Activated T-helper 2 cell treated with anti-CD3 and anti-CD28 coated beads, Interferon-gamma antibody, Interleukin-2, Interleukin-4, amounts not matched to agents 10 μg/mL and 5 μg/mL and 100 μg/mL, durations not matched to agents 14 hours and 24 hours and 36 hours (primary cell): Measurements from ENCODE around the gene UBA3. TPM values are rescaled to one million over a fixed set of nuclear protein-coding genes. Genes with fewer than 3 reads are reported as not detected.

Experiments used
- DNase-seq: peaks from one replicate; pipeline ENCODE4 v3.0.0; 2021; ENCODE audit warnings: low spot score
- H3K27ac Mint-ChIP-seq: one replicate; pipeline ENCODE4 v1.8.0; 2021; ENCODE audit warnings: mixed read lengths
- H3K27me3 Mint-ChIP-seq: one replicate; pipeline ENCODE4 v1.8.0; 2021; ENCODE audit warnings: low read depth, mixed read lengths
- H3K36me3 Mint-ChIP-seq: one replicate; pipeline ENCODE4 v1.8.0; 2021; ENCODE audit warnings: low read depth, mixed read lengths
- H3K4me1 Mint-ChIP-seq: one replicate; pipeline ENCODE4 v1.8.0; 2021; ENCODE audit warnings: low read depth, mixed read lengths
- H3K4me3 Mint-ChIP-seq: one replicate; pipeline ENCODE4 v1.8.0; 2021; ENCODE audit warnings: low read depth, mild to moderate bottlenecking, moderate library complexity, mixed read lengths
- H3K9me3 Mint-ChIP-seq: one replicate; pipeline ENCODE4 v1.8.0; 2021; ENCODE audit warnings: mixed read lengths
- intact Hi-C: fragments of 100-400 bp; cut with micrococcal nuclease; formaldehyde crosslinking; loops from one replicate; pipeline ENCODE4 v1.15.1; 2023
- total RNA-seq: library from RNA; stranded (reverse); gene quantifications from 2 replicates; pipeline ENCODE4 v1.2.3, GENCODE V29; 2022

The UBA3 gene
- total RNA-seq, 1 donor from 2014 or later = 95.8 TPM

DNA sequence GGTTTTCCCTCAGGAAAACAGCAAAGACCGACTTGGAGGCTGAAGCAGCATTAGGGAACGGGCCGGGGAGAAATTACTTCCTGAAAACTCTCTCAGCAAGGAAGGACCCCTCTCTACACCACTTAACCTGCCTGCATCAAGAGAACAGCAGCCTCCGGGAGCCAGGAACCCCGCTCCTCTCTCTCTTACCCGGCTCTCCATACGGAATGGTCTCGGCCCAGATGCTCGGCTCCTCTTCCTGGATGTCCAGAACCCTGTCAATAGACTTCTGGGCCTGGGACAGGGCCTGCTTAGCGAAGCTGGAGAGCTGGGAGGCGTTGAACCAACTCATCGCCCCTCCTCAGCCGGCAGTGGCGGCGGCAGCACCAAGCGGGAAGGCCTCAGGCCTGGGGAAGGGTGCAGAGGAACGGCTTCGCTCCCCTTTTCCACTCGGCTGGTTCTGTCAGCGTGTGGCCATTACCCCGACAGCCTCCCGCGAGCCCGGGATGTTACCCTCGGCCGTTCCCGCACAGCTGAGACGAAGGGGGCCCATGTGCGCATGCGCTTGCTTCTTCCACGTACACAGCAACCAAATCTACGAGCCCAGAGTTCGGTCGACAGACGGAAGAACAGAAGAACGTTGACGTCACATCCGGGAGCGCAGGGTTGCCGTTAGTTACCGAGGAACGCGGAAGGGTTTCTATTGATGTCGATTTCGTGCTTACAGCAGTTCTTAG is 28.3 kb downstream of the UBA3 start, which contains the start of gene TMF1:
TSS of gene TMF1 (minus strand) at position 578 of the 716 bp plus-strand sequence. CDS start at position 331, 247 bp downstream.
- no peaks in the 10 kb centered on the region for H3K9me3 Mint-ChIP-seq
- peak within 1 kb of the TSS; percentile 92 for H3K27ac Mint-ChIP-seq
- H3K27me3 Mint-ChIP-seq = no peaks in the 10 kb centered on the region
- peaks cover 34% of the 10 kb centered on the region for H3K4me1 Mint-ChIP-seq
- intact Hi-C loops = loop anchor here (1.0 to 5.0 kb wide), 4 partner anchors 19 to 42 kb away; partner anchors contain the start of genes ARL6IP5 and EOGT
- DNase-seq = peak; percentile 97
- H3K36me3 Mint-ChIP-seq = peaks cover 38% of the 10 kb centered on the region
- H3K4me3 Mint-ChIP-seq = peak within 1 kb of the TSS; percentile 94

DNA sequence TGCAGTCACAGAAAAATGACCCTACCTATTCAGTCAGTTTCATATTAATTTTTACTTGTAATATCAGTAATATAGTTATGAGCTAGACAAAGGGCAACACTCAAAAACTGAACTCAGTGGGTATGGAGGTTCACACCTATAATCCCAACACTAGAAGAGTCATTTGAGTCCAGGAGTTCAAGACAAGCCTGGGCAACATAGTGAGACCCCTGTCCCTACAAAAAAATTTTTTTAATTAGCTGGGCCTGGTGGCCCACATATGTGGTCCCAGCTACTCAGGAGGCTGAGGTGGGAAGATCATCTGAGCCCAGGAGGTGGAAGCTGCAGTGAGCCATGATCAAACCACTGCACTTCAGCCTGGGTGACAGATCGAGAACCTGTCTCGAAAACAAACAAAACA is 31.2 kb downstream of the UBA3 start:
- Mint-ChIP-seq H3K9me3 (no peaks in the 10 kb centered on the region), H3K4me3 (no peak overlapping the region), H3K27ac (no peak overlapping the region), H3K4me1 (peaks cover 37% of the 10 kb centered on the region), H3K36me3 (peaks cover 38% of the 10 kb centered on the region), H3K27me3 (no peaks in the 10 kb centered on the region)
- intact Hi-C loops = no loop called here
- DNase-seq = no peak

DNA sequence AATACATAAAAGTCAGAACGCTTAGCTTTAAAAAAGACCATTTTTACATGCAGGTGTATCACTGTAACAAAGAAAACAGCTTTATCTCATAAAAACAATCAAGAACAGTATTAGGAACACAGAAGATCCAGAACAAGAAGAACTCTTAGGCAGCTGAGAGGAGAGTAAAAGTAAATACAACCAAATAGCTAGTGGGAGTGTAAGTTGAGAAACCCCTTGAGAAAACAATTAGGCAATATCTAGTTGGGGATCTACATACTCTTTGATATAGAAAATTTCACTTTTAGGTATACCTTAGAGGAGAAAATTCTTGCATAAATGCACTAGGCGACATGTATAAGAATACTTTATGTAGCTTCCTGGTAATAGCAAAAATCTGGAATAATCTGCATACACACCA is 35.6 kb downstream of the UBA3 start:
- intact Hi-C loops = no loop called here
- H3K27ac Mint-ChIP-seq = no peak overlapping the region
- peaks cover 24% of the 10 kb centered on the region for H3K4me1 Mint-ChIP-seq
- H3K9me3 Mint-ChIP-seq = no peaks in the 10 kb centered on the region
- no peaks in the 10 kb centered on the region for H3K27me3 Mint-ChIP-seq
- DNase-seq = no peak
- no peak overlapping the region for H3K4me3 Mint-ChIP-seq
- H3K36me3 Mint-ChIP-seq = peaks cover 56% of the 10 kb centered on the region

DNA sequence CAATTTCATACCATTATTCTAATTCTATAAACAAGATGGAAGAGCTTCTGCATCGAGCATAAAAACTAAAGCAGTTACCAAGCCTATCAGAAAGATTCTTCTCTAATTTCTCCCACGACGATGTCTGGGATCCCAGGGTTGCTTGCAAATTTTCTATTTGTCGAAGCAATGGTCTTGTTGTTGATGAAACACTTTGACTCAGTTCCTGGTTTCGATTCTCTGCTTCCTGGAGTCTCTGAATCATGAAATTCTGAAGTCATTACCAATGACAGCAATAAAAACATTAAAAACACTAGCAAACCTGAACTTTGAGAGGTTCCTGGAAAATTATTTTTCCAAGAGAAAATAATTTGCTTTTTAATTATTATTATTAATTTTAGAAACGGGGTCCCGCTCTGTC is 46.7 kb downstream of the UBA3 start:
- intact Hi-C loops = loop anchor here (2.0 kb wide), 3 partner anchors 17 to 61 kb away; no protein-coding TSS in a partner anchor
- peak overlapping the region; percentile 78 for H3K27ac Mint-ChIP-seq
- H3K9me3 Mint-ChIP-seq = no peaks in the 10 kb centered on the region
- no peaks in the 10 kb centered on the region for H3K27me3 Mint-ChIP-seq
- peaks cover 62% of the 10 kb centered on the region for H3K36me3 Mint-ChIP-seq
- DNase-seq = no peak
- H3K4me3 Mint-ChIP-seq = no peak overlapping the region
- H3K4me1 Mint-ChIP-seq = peaks cover 18% of the 10 kb centered on the region

DNA sequence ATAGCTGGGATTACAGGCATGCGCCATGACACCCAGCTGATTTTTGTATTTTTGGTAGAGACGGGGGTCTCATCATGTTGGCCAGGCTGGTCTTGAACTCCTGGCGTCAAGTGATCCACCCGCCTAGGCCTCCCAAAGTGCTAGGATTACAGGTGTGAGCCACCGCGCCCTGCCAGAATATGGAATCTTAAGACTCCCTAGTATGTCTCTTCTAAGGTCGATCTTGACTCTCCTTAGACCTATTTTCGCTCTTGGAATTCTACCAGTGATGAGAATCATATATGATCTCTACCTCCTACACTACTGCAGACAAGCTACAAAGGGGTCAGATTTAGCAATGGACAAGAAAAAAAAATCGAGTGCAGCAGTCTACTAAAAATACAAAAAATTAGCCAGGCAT is 47.4 kb downstream of the UBA3 start:
- no peaks in the 10 kb centered on the region for H3K27me3 Mint-ChIP-seq

DNA sequence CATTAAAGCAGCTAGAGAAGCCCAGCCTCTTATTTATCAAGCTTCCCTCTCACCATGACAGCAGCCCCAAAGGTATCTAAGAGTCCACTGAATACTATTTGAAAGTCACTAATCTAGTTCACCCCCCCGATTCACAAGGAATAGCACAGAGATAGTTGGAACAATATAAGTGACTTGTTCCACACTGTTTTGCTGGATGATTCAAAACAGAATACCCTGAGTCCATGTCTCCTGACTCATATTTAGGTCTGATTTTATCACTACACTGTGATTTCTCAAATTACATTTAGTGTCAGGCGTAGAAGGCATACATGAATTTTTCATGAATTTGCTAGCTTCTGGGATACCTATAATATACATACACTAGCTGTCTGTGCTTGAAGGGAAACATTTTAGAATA is 48.0 kb downstream of the UBA3 start:
- no peak for DNase-seq
- Mint-ChIP-seq H3K27me3 (no peaks in the 10 kb centered on the region), H3K9me3 (no peaks in the 10 kb centered on the region), H3K4me1 (peaks cover 18% of the 10 kb centered on the region), H3K4me3 (no peak overlapping the region), H3K36me3 (peaks cover 67% of the 10 kb centered on the region), H3K27ac (peak overlapping the region; percentile 72)
- intact Hi-C loops = loop anchor here (2.0 kb wide), 3 partner anchors 19 to 63 kb away; no protein-coding TSS in a partner anchor

More for the DNA sequence above, 47.4 kb downstream of the UBA3 start:
- H3K4me1 Mint-ChIP-seq = peaks cover 18% of the 10 kb centered on the region
- peak overlapping the region; percentile 26 for H3K4me3 Mint-ChIP-seq
- peak overlapping the region; percentile 78 for H3K27ac Mint-ChIP-seq
- no peaks in the 10 kb centered on the region for H3K9me3 Mint-ChIP-seq
- intact Hi-C loops = loop anchor here (2.0 kb wide), 3 partner anchors 18 to 62 kb away; no protein-coding TSS in a partner anchor
- peaks cover 64% of the 10 kb centered on the region for H3K36me3 Mint-ChIP-seq
- DNase-seq = no peak

DNA sequence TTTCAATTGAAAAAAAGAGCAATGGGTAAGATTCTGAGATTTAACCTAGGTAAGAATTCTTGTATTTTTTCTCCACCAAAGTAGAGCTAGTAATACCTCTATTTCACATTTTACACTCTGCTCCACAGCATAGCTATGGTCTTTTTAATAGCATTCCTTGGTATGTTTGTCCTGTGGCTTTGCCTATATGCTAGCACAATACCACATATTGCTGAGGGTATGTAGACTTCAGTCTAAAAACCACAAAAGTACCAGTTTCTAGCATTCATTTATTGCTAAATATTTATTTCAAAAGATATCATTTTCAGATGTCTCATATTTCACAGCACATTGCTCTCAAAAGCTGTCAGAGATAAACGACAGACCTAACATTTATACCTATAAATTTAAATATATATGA is 48.5 kb downstream of the UBA3 start:
- no peak overlapping the region for H3K4me3 Mint-ChIP-seq
- H3K9me3 Mint-ChIP-seq = no peaks in the 10 kb centered on the region
- intact Hi-C loops = loop anchor here (2.0 kb wide), 3 partner anchors 19 to 63 kb away; no protein-coding TSS in a partner anchor
- H3K4me1 Mint-ChIP-seq = peaks cover 18% of the 10 kb centered on the region
- no peak for DNase-seq
- H3K27me3 Mint-ChIP-seq = no peaks in the 10 kb centered on the region
- no peak overlapping the region for H3K27ac Mint-ChIP-seq
- peaks cover 64% of the 10 kb centered on the region for H3K36me3 Mint-ChIP-seq

DNA sequence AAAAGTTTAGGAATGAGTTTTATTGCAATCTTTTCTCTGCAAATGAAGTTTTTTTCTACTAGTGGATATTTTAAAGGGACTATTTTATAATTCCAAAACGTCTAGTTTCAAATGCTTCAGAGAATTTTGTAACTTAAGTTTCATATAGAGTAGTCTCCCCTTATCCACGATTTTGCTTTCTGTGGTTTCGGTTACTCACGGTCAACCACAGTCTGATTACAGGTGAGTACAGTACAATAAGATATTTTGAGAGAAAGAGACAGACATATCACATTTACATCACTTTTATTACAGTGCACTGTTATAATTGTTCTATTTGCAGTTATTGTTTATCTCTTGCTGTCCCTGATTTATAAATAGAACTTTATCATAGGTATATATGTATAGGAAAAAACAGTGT is 59.3 kb downstream of the UBA3 start:
- Mint-ChIP-seq H3K4me3 (no peak overlapping the region), H3K27me3 (no peaks in the 10 kb centered on the region), H3K9me3 (no peaks in the 10 kb centered on the region), H3K27ac (no peak overlapping the region), H3K36me3 (peaks cover 41% of the 10 kb centered on the region), H3K4me1 (peaks cover 13% of the 10 kb centered on the region)
- DNase-seq = no peak
- intact Hi-C loops = no loop called here

DNA sequence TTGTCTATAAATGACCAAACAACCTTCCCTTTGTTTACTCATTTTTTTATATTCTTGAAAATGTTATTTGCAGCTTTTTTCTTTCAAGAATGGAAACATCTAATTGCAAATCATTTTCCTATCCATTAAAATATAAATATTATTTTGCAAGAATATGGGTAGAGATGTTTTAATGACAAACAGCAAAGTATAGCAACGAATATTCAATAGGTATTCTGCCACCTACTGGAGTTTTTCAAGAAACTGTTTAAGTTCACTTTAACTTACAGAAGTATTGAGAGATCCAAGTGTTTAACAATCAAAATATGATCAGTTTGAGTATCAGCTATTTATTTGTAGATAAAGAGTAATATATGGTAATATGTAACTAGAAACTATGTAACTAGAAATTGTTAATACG is 59.7 kb downstream of the UBA3 start:
- Mint-ChIP-seq H3K27me3 (no peaks in the 10 kb centered on the region), H3K36me3 (peaks cover 39% of the 10 kb centered on the region)

DNA sequence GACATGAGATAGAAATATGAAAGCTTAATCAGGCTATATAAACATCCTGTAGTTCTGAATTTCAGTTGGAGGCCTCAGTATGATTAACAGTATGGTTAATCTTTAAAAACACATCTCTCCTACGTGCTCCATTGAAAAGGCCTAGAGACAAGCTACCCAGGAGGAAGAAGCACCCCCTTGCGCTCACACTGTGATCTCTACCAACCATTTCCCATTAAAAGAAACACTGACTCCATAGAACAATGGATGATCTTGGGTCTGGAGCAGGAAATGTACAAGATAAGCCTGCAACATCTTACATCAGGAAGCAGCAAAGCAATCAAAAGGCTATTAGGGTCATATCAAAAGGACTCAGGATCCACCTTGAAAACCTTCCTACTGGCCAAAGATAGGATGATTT is 63.3 kb downstream of the UBA3 start:
- H3K27ac Mint-ChIP-seq = no peak overlapping the region
- H3K9me3 Mint-ChIP-seq = no peaks in the 10 kb centered on the region
- DNase-seq = no peak
- H3K4me1 Mint-ChIP-seq = peaks cover 29% of the 10 kb centered on the region
- H3K27me3 Mint-ChIP-seq = no peaks in the 10 kb centered on the region
- peaks cover 22% of the 10 kb centered on the region for H3K36me3 Mint-ChIP-seq
- intact Hi-C loops = no loop called here
- H3K4me3 Mint-ChIP-seq = no peak overlapping the region

More for the DNA sequence above, 59.7 kb downstream of the UBA3 start:
- Mint-ChIP-seq H3K4me3 (no peak overlapping the region), H3K9me3 (no peaks in the 10 kb centered on the region), H3K27ac (no peak overlapping the region), H3K4me1 (peaks cover 15% of the 10 kb centered on the region)
- intact Hi-C loops = no loop called here
- DNase-seq = no peak

DNA sequence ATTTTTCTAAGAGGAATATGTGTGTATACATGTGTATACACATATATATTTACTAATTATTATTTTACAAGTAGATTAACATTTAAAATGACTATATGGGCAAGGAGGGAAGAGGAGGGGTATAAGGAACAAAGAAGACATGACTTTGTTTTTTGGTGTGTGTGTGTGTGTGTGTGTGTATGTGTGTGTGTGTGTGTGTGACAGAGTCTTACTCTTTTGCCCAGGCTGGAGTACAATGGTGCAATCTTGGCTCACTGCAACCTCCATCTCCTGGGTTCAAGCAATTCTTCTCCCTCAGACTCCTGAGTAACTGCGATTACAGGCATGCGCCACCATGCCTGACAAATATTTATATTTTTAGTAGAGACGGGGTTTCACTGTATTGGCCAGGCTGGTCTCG is 64.1 kb downstream of the UBA3 start:
- no peak overlapping the region for H3K4me3 Mint-ChIP-seq
- H3K27me3 Mint-ChIP-seq = no peaks in the 10 kb centered on the region
- no peak for DNase-seq
- peaks cover 26% of the 10 kb centered on the region for H3K4me1 Mint-ChIP-seq
- peaks cover 22% of the 10 kb centered on the region for H3K36me3 Mint-ChIP-seq
- H3K27ac Mint-ChIP-seq = no peak overlapping the region
- intact Hi-C loops = no loop called here
- no peaks in the 10 kb centered on the region for H3K9me3 Mint-ChIP-seq

DNA sequence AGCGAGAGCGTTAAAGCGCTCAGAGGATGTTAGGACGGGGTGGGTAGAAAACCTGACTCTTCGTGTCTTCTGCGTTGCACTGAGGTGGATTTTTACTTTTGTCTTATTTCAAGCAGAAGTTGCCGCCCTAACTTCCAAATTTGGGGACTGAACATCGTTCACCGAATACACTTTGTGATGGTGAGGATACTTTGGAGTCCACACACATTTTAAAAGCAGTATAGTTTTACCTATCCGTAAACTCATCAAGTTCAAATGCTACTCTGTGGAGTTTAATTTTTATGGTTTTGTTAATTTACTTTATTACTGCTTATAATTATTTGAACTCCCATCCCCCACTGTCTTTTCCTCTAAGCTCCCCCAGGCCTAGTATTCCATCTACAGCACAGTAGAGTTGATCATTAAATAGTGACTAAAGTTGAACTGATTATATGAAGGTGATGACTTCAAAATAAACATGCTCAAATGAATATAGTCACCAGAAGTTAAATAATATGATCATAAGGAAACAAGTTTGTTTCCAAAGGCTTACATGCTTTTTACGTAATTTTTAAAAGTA is 66.1 kb downstream of the UBA3 start:
- H3K27me3 Mint-ChIP-seq = no peaks in the 10 kb centered on the region
- H3K9me3 Mint-ChIP-seq = no peaks in the 10 kb centered on the region
- peak overlapping the region; percentile 80 for H3K4me3 Mint-ChIP-seq
- peaks cover 24% of the 10 kb centered on the region for H3K4me1 Mint-ChIP-seq
- H3K27ac Mint-ChIP-seq = peak overlapping the region; percentile 68
- intact Hi-C loops = loop anchor here (5.0 kb wide), 1 partner anchor 38 kb away; the partner anchor contains the start of gene TMF1
- DNase-seq = no peak
- H3K36me3 Mint-ChIP-seq = peaks cover 31% of the 10 kb centered on the region
